Measurements from ENCODE around the gene GFRAL. TPM values are rescaled to one million over a fixed set of nuclear protein-coding genes. Genes with fewer than 3 reads are reported as not detected.

The GFRAL gene
- total and polyA plus RNA-seq, 10 of the 15 experiments (the other 5 are each of a cell fraction or from before 2014, with no cell fraction given), result not detected

- TF ChIP-seq ZNF217 (IDR thresholded peaks at IDR 0.05) (no peak), BCL11A (IDR thresholded peaks at IDR 0.05; ENCODE audit: low read depth, low read length) (no peak), RB1 (IDR thresholded peaks at IDR 0.05; ENCODE audit: borderline replicate concordance) (no peak), LARP7 (IDR thresholded peaks at IDR 0.05) (no peak), BCL3 (IDR thresholded peaks at IDR 0.05; ENCODE audit: borderline replicate concordance, insufficient read depth, low read depth, low read length, poor library complexity, severe bottlenecking) (no peak)
These were observed 120.6 kb downstream of the GFRAL start (continued) for GRCh38 chr6:55447891-55448290.

- ChIA-PET POLR2A (no interaction called here), RAD21 (ENCODE audit: unreplicated experiment) (no interaction called here), SMC1A (ENCODE audit: uncharacterized antibody, unreplicated experiment) (no interaction called here), CTCF (interaction anchor here (0.6 kb wide), 1 partner anchor 437 kb away, joined by 3 read pairs; no protein-coding TSS in a partner anchor)
- no peaks in the 10 kb centered on the region for H3K36me3 ChIP-seq (ENCODE audit: control insufficient read depth in 2 of 2, insufficient read depth in 2 of 2, low read length in 1 of 2)
- no peak overlapping the region for H2AFZ ChIP-seq (ENCODE audit: control insufficient read depth, low read depth, low read length)
- H4K20me1 ChIP-seq (ENCODE audit: control insufficient read depth, insufficient read depth), result no peaks in the 10 kb centered on the region
- in situ Hi-C loops (cut with MboI), result no loop called here
- no peak overlapping the region for H3K9ac ChIP-seq (ENCODE audit: control insufficient read depth, insufficient read depth, low read length)
- H3K79me2 ChIP-seq (ENCODE audit: control insufficient read depth, insufficient read depth, low read length), result no peaks in the 10 kb centered on the region
- no peaks in the 10 kb centered on the region for H3K27me3 ChIP-seq (replicated peaks in 1 of 2; ENCODE audit: control insufficient read depth in 2 of 2, insufficient read depth in 2 of 2, low read length in 1 of 2)
- no peak overlapping the region for H3K4me2 ChIP-seq (ENCODE audit: control insufficient read depth, insufficient read depth)
- no peak overlapping the region for H3K27ac ChIP-seq (ENCODE audit: control insufficient read depth, insufficient read depth)
- no peaks in the 10 kb centered on the region for H3K9me3 ChIP-seq (replicated peaks; ENCODE audit: control insufficient read depth, insufficient read depth, low read length)
- FAIRE-seq, result no peak
- H3K4me3 ChIP-seq, result no peak overlapping the region
- no TSS peak for BruUV-seq (replicated peaks)
- no peaks in the 10 kb centered on the region for H3K4me1 ChIP-seq (ENCODE audit: control insufficient read depth, insufficient read depth, low read length)
- intact Hi-C loops (cut with micrococcal nuclease; ENCODE audit: unreplicated experiment), result loop anchor here (5.0 kb wide), 2 partner anchors 504 to 844 kb away; no protein-coding TSS in a partner anchor
- no peak for DNase-seq (ENCODE audit: low read depth, low spot score)
- no peak for ATAC-seq
- no peak for TF ChIP-seq SPI1 (IDR thresholded peaks at IDR 0.05; ENCODE audit: borderline replicate concordance, insufficient read depth, low read depth, low read length)
- no peak for TF ChIP-seq POU2F2 (IDR thresholded peaks at IDR 0.05; ENCODE audit: borderline replicate concordance, low read depth, low read length)
- no peak for TF ChIP-seq KLF5 (IDR thresholded peaks at IDR 0.05; ENCODE audit: partially characterized antibody)
- TF ChIP-seq MYC (IDR thresholded peaks at IDR 0.05; ENCODE audit: insufficient read depth, insufficient read length, insufficient replicate concordance, low read length, severe bottlenecking), result no peak
- TF ChIP-seq HSF1 (IDR thresholded peaks at IDR 0.05; ENCODE audit: low read depth, low read length), result no peak
- no peak for TF ChIP-seq PAX8 (IDR thresholded peaks at IDR 0.05)
- TF ChIP-seq NR2F1 (conservative IDR thresholded peaks at IDR 0.05), result no peak
- TF ChIP-seq KAT2A (conservative IDR thresholded peaks at IDR 0.05; ENCODE audit: control insufficient read depth, low read depth, low read length), result no peak
- TF ChIP-seq ZNF24 (IDR thresholded peaks at IDR 0.05), result no peak
- no peak for TF ChIP-seq NBN (IDR thresholded peaks at IDR 0.05)
- TF ChIP-seq ZBTB40 (IDR thresholded peaks at IDR 0.05; ENCODE audit: borderline replicate concordance), result no peak
- no peak for TF ChIP-seq RAD51 (IDR thresholded peaks at IDR 0.05)
- no peak for TF ChIP-seq MEF2A (IDR thresholded peaks at IDR 0.05; ENCODE audit: insufficient read depth, low read depth, low read length)
- no peak for TF ChIP-seq TCF3 (IDR thresholded peaks at IDR 0.05; ENCODE audit: borderline replicate concordance, insufficient read depth, low read depth, low read length)
These were observed 121.2 kb downstream of the GFRAL start for GRCh38 chr6:55448451-55448850.

All from GM12878 (cell line).